ENCODE data around the gene OSBP2. TPM values are rescaled to one million over a fixed set of nuclear protein-coding genes. Genes with fewer than 3 reads are reported as not detected.
"Not testable (repeated sequence)": the region's sequence is repeated elsewhere in the genome, so short reads cannot be mapped to it uniquely, and the experiment has no call there.

OSBP2 gene
- total RNA-seq, 1 donor from 2014 or later, result 15.4 TPM

- no peak for DNase-seq
These were observed 69.4 kb downstream of the OSBP2 start for GRCh38 chr22:30763815-30764673.

- DNase-seq, result no peak
These were observed 73.0 kb downstream of the OSBP2 start for GRCh38 chr22:30767661-30768060.

GRCh38 chr22:30770716-30771115 lies 76.0 kb downstream of the OSBP2 start:
- DNase-seq, result no peak

- DNase-seq, result no peak
These were observed 79.2 kb downstream of the OSBP2 start for GRCh38 chr22:30773919-30774318.

- DNase-seq, result no peak
These were observed 79.9 kb downstream of the OSBP2 start for GRCh38 chr22:30774566-30774965.

GRCh38 chr22:30776476-30776875 lies 81.8 kb downstream of the OSBP2 start:
- DNase-seq, result no peak

GRCh38 chr22:30777146-30777545 lies 82.5 kb downstream of the OSBP2 start:
- DNase-seq, result not testable (repeated sequence)

GRCh38 chr22:30777587-30777986 lies 82.9 kb downstream of the OSBP2 start:
- no peak for DNase-seq

GRCh38 chr22:30778261-30778660 lies 83.6 kb downstream of the OSBP2 start:
- no peak for DNase-seq

- DNase-seq, result no peak
These were observed 85.4 kb downstream of the OSBP2 start for GRCh38 chr22:30780026-30780425.

- no peak for DNase-seq
These were observed 86.7 kb downstream of the OSBP2 start for GRCh38 chr22:30781271-30781875.

- DNase-seq, result no peak
These were observed 87.9 kb downstream of the OSBP2 start for GRCh38 chr22:30782613-30783012.

GRCh38 chr22:30783021-30783420 lies 88.3 kb downstream of the OSBP2 start:
- DNase-seq, result no peak

GRCh38 chr22:30785527-30785926 lies 90.9 kb downstream of the OSBP2 start:
- DNase-seq, result no peak

- DNase-seq, result no peak
These were observed 95.7 kb downstream of the OSBP2 start for GRCh38 chr22:30790366-30790765.

GRCh38 chr22:30792456-30792855 lies 97.8 kb downstream of the OSBP2 start:
- no peak for DNase-seq

- DNase-seq, result no peak
These were observed 100.4 kb downstream of the OSBP2 start for GRCh38 chr22:30795118-30795517.

- DNase-seq, result no peak
These were observed 107.0 kb downstream of the OSBP2 start for GRCh38 chr22:30801695-30802094.

GRCh38 chr22:30802202-30803166 lies 107.8 kb downstream of the OSBP2 start:
- DNase-seq, result peak; percentile 67

- no peak for DNase-seq
These were observed 109.0 kb downstream of the OSBP2 start for GRCh38 chr22:30803679-30804078.

GRCh38 chr22:30804626-30805025 lies 110.0 kb downstream of the OSBP2 start:
- no peak for DNase-seq

GRCh38 chr22:30806391-30806861 lies 111.8 kb downstream of the OSBP2 start:
- no peak for DNase-seq

- no peak for DNase-seq
These were observed 114.4 kb downstream of the OSBP2 start for GRCh38 chr22:30809086-30809485.
